EH (cell line): Measurements from ENCODE around the gene RAP1GAP.
"Not testable (repeated sequence)": the region's sequence is repeated elsewhere in the genome, so short reads cannot be mapped to it uniquely, and the experiment has no call there.

Source experiments
- DNase-seq: peaks from one replicate; pipeline ENCODE4 v3.0.0-alpha.2; 2015; ENCODE audit warnings: low read depth

Gene RAP1GAP

DNA sequence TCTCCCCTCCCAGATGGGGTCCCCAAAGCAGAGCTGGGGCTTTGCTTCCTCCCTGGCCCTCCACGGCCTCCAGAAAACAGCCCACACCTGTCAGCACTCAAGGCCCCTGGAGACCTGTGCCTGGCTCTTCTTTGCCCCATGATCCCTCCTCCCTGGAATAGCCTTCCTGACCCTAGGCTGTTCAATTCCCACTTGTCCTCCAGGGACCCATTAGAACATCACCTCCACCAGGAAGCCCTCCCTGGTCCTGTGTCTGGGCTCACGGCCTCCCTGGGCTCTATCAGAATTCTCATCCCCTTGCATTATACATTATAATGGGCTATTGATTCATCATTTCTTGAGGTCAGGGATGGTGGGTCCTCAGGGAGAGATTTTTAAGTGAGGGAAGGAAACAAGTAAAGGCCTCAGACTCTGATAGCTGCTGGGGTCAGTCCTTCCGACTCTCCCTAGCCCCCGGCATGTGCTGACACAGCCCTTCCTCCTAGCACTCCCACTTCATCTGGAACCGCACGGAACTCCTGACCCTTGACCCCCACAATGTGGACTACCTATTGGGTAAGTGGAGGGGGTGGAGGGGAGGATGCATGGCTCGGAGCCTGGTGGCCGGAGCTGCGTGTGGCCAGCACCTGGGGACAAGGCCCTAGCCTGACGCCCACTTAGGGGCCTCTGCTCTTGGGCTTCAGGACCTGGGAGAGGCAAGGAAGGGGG is 99.2 kb downstream of the RAP1GAP start:
- no peak for DNase-seq

DNA sequence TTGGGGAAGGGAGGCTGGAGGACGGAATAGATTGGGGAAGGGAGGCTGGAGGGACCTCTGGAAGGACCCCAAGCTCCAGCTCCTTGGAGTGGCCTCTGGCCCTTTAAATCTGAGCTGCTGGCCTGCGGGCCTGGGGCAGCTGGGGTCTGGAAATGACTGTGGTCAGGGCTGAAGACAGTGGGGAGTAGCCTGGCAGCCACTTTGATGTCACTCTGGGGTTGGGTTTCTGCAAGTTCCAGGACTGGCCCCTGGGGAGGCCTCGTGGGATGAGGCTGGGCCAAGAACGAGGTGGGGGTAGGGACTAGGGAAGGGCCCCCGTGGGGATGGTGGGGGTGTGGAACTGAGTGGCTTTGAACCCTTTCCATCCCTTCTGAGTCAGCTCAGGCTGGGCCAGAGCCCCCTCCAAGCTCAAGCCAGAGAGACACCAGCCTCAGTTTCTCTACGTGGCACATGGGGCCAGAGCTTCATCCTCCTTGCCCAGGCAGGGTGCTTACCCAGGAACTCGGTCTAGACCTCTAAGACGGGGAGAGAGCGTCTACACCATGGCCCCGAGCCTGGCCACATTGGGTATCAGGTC is 100.3 kb downstream of the RAP1GAP start:
- no peak for DNase-seq

DNA sequence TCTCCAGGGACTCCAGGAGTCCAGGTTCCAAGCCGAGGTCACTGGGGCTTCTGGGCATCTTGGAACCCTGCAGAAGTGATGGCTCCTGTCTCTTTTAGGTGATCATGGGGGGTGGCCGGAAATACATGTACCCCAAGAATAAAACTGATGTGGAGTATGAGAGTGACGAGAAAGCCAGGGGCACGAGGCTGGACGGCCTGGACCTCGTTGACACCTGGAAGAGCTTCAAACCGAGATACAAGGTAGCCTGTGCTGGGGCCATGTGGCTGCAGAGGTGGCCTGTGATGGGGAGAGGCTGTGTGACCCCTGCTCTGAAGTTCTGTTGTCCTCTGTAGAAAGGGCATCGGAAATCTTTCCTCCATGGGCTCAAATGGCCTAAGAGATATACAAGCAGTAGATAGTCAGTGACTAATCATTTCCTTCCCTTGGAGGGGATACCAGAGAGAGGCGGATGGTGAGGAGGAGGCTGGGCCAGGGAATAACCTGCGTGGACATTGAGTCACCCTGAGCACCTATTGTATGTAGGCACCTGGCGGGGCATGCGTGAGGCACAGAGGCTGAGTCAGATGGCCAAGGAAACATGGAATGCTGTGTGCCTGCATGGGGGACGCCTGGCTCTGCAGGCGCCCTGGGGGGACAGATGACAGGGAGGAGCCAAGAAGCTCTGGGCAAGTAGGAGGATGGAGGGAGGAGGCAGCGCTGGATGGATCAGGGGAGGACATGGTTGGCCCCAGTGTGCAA is 101.0 kb downstream of the RAP1GAP start:
- DNase-seq: peak; percentile 51

DNA sequence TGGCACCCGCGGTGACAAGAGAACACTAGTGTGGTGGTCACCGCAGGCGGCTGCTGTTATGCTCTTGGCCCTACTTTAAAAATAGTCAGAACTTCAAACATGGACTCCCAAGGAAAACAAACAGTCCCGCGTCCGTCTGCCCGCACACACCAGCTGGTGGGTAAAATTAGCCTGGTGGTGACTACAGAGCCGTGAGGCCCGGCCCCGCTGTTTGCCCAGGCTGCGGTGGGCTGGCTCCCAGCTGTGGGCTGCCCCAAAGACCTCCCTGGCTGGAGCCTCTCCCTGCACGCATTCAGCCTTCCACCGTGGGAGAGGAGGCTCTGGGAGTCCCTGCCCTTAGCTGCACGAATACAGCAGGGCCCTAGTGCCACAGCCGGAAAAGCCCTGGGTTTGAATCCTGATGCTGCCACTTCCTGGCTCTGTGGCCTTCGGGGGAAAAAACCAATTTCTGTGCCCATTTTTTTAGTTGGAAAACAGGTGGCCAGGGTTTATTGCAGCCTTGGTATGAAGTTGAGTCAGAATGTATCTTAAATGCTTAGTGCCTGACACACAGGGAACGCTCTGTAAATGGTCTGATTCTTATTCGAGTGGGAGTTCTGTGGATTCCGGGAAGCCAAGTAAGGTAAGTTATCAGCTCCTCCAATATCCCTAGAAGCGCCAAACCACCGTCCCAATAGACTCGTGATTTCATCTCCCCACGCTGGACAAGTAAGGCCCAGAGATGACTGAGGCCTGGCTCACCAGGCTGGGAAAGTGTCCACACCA is 101.7 kb downstream of the RAP1GAP start:
- peak; percentile 78 for DNase-seq

DNA sequence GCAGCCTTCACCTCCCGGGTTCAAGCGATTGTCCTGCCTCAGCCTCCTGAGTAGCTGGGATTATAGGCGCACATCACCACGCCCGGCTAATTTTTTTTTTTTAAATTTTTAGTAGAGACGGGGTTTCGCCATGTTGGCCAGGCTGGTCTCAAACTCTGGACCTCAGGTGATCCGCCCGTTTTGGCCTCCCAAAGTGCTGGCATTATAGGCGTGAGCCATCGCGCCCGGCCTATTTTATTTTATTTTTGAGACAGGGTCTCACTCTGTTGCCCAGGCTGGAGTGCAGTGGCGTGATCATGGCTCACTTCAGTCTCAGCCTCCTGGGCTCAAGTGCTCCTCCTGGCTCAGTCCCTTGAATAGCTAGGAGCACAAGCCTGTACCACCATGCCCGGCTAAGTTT is 102.8 kb downstream of the RAP1GAP start:
- DNase-seq: not testable (repeated sequence)

DNA sequence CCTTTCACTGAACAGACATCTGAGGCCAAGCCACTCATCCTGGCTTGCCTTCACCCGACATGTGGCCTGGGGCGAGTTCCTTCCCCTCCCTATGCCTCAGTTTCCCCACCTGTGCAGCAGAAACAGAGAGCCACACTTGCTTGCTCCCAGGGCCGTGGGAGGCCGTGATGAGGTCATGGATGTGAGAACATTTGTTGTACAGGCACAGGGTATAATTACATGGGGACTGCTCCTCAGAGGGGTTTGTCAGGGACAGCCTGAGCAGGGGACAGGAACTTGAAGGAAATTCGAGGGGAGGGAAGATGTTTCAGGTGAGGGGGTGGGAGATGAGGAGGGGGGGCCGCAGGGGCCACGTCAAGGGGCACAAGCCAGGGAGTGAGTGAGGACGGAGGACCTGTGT is 103.9 kb downstream of the RAP1GAP start:
- no peak for DNase-seq

DNA sequence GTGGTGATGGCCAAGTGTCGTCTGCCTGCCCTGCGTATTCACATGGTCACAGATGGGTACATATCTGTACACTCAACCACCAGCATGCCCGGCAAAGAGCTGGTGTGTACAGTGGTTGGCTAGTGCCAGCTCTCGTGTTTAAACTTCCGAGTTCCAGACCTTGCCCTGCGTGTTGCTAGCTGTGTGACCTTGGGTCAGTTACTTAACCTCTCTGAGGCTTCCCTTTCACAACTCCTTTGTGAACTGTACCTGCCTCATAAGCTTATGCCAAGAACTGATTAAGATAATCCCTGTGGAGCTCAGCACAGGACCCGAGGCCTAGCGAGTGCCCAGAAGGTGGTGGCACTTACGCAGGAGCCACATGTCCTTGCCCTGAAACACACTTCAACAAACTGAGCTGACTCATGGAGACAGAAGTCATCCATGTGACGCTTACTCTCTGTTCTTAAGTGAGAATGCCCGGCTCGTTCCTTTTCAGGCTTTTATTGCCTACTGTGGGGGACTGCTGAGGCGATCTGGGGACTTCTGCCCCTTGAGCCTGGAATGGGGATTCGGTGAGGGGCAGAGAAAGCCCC is 104.5 kb downstream of the RAP1GAP start:
- peak; percentile 46 for DNase-seq

DNA sequence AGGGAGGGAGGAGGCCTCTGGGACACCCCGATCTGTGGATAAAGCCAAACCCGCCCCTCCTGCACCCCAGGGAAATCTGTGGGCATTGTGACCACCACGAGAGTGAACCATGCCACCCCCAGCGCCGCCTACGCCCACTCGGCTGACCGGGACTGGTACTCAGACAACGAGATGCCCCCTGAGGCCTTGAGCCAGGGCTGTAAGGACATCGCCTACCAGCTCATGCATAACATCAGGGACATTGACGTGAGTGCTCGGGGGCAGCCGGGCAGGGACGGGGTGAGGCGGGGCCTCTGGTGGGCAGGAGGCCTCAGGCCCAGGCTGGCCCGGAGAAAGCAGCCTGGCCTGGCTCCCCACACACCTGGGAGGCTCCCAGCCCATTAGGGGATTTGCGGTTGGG is 105.2 kb downstream of the RAP1GAP start:
- DNase-seq: no peak

DNA sequence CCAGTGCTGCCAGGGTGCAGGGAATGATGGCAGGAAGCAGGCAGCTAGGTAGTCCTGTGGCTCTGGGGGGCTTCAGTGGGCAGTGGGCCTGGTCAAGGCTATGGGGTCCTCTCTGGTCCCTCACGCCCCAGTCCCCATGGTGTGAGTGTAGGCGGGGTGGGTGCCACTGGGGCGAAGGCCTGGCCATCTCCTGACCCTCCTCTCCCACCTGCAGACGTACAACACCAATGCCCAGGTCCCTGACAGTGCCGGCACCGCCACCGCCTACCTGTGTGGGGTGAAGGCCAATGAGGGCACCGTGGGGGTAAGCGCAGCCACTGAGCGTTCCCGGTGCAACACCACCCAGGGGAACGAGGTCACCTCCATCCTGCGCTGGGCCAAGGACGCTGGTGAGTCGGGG is 106.3 kb downstream of the RAP1GAP start:
- DNase-seq: no peak

DNA sequence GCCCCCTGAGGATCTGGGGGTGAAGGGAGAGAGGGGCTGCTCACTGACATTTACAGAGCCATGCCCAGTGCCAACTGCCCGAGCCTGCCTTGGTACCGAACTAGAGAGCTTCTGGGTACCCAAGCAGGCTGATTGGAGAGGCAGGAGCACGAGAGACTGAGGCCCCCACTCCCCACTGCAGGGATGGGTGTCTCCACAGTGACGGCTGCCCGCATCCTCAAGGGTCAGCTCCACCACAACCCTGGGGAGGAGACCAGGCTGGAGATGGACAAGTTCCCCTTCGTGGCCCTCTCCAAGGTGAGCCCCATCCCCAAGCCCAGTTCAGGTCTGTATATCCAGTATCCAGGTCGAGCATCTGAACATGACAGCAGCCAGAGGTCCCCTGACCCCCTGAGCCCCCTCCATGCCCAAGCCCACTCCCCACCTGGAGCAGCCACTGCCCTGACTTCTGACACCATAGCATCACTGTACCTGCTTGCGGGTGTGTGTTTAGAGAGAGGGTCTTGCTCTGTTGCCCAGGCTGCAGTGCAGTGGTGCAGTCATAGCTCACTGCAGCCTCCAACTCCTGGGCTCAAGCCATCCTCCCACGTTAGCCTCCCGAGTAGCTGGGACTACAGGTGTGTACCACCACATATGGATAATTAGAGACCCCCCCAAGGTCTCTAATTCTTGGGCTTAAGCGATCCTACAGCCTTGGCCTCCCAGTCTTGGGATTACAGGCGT is 108.1 kb downstream of the RAP1GAP start:
- no peak for DNase-seq

DNA sequence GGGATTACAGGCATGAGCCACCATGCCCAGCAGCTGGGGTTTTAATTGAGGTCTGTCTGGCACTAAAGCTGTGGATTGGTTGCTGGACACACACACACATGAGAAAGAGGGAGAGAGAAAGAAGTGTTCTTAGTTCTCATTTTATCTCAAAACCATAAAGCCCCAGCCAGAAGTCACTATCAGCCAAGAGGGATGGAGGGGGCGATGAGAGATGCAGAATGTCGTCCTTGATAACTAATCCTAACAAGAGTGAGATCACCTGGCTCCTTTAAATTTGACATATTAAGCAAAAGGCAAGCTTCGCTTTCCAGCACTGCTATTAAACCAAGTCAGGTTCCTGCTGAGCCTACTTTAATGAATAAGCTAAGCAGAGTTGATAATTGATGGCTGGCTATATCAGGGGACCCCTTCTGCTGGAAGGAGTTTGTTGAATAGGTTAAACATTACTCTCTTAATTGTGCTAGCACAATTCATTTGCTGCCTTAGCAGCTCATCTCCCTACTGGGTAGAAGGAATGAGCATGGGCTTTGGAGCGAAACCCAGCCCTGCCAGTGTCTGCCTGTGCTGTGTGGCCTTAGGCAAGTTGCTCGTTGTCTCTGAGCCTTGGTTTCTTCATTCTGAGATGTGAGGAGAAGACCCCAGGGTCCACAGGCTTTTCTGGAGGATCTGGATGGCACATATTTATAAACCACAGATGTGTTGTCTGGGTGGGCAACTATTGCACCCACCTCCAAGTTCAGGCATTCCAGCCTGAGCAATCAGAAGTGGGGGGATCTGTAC is 109.2 kb downstream of the RAP1GAP start:
- no peak for DNase-seq

DNA sequence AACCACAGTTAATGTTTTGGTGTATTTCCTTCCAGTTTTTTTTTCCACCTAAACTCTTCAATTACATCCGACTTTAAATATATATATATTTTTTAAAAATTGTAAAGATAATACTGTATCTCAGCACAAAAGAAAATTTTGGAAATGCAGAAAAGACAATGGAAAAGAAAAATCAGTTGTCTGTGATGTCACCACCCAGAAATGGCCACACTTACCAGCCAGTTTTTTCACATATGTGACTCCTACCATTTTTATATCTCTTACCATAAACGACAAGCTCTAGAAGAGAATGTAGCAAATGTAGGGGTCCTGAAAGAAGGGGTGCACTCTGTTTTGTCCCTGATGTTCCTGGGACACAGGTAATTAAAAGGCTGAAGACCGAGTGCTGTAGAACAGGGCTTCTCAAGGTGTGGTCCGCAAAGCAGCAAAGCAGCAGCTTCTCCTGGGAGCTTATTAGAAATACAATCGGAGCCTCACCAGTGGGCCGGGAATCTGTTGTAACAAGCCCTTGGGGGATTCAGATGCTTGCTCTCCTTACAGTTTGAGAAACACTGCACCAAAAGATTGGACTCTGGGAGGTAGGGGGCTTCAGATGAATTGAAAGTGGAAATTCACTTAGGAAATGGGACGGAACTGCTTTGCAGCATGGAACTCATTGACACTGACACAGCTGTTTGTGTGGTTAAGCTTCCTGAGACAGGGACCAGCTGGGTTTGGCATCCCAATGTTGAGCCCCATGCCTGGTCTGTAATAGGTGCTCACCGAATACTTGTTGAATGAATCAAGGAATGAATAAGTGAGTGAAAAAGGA is 115.8 kb downstream of the RAP1GAP start:
- DNase-seq: peak; percentile 81

DNA sequence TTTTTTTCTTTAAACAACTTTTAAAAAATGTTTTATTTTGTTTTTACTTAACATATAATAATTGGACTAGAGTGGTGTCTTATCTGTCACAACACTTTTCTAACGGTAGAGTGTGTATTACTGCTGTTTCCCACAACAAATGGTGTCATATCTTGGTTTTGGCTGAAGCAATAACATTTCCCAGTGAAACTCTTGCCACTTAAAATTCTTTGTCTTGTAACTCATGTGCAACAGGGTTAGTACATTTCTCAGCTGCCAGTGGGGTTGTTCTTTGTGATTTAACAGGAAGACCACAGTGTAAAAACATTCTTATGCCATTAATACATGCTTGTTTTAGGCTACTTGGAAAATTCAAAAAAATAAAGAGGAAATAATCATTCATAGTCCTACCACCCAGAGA is 116.4 kb downstream of the RAP1GAP start:
- DNase-seq: peak; percentile 96

DNA sequence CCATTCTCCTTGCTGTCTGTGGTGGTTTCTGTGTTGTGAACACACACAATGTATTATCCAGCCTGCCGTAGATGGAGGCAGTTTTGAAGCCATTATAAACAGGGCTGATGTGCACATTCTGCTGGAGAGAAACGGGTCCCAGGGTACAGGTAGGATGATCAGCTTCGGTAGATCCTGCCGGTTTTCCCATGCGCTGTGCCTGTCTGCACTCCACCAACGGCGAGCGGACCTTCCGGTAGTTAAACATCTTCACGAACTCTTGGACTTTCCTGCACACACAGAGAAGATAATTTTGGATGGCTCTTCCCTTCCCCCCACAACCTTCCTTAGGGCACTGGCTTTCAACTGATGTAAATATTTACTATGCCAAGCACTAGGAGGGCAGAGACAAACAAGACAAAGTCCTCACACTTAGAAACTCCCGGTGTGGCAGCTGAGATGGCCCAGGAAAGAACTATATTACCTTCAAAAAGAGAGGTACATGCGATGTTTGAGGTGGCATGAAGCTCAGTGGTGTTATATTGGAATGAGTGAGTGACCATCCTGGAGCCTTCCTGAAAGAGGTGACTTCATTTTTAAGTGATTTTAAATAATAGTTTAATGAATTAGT is 118.2 kb downstream of the RAP1GAP start:
- no peak for DNase-seq

DNA sequence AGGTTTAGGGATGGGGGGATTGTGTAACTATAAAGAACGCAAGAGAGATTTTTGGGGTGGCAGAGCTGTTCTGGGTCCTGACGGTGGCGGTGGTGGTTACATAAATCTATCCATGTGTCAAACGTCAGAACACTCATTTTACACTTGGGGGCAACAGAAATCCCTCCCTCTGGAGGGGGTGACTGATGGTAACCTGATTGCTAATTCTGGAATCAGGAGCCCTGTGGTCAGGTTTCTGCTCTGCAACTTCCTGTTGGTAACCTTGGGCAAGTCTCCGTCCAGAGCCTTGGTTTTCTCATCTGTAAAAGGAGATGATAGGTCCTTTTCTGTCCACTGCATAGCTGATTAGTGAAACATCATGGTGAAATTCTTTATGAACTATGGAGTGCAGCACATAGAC is 119.1 kb downstream of the RAP1GAP start:
- peak; percentile 68 for DNase-seq

DNA sequence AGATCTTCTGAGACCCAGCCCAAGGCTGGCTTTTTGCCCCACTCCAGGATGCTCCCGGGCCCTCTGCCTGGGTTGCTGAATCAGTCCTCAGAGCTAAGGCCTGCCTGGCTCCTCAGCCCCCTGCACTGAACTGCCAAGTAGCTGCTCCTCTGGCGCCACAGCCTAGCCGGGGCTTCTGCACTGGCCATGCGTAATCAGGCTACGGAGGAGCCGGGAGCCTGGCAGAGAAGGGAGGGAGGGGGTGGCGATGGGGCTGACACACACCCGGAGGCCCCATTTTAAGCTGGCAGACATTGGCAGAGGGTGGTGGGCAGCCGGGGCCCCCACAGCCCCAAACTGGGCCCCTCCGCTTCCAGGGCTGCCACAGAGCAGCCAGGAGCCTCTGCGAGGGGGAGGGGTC is 121.3 kb downstream of the RAP1GAP start:
- no peak for DNase-seq
